ENCODE data around the gene GDPGP1. TPM values are rescaled to one million over a fixed set of nuclear protein-coding genes. Genes with fewer than 3 reads are reported as not detected.

GDPGP1 gene
- polyA plus RNA-seq, 1 donor from 2014 or later = 4.3 TPM

DNA sequence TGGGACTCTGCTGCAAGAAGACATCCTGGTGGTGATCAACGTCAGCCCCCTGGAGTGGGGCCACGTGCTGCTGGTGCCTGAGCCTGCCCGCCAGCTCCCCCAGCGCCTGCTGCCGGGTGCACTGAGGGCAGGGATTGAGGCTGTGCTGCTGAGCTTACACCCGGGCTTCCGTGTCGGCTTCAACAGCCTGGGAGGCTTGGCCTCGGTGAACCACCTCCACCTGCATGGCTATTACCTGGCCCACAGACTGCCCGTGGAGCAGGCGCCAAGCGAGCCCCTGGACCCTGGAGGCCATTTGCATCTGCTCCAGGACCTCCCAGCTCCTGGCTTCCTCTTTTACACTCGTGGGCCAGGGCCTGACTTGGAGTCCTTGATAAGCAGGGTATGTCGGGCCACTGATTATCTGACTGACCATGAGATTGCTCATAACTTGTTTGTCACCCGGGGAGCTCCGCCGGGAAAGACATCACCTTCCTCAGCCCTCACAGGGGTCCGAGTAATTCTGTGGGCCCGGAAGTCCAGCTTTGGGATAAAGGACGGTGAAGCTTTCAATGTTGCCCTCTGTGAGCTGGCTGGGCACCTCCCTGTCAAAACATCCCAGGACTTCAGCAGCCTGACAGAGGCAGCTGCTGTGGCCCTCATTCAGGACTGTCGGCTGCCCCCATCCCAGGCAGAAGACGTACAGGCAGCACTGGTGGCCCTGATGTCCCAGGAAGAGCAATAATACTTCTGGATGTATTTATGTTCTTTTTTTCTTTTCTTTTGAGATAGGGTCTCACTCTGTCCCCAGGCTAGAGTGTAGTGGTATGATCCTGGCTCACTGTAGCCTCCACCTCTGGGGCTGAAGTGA is 7.6 kb downstream of the GDPGP1 start:
- no peak overlapping the region for H2AFZ ChIP-seq (ENCODE audit: low read depth, low read length)
- H3K4me2 ChIP-seq (ENCODE audit: low read length) = no peak overlapping the region
- H3K27ac ChIP-seq (ENCODE audit: low read length) = no peak overlapping the region

GRCh38 chr15:90243943-90244639 is 10.1 kb downstream of the GDPGP1 start:
- Histone ChIP-seq H3F3A (ENCODE audit: insufficient read depth, low read length, poor library complexity, severe bottlenecking) (no peaks in the 10 kb centered on the region), H3K27ac (ENCODE audit: low read length) (no peak overlapping the region), H3K4me2 (ENCODE audit: low read length) (no peak overlapping the region), H3K4me3 (ENCODE audit: low read length) (no peak overlapping the region), H3K36me3 (ENCODE audit: insufficient read depth, low read length) (no peaks in the 10 kb centered on the region), H3K79me2 (replicated peaks; ENCODE audit: insufficient read depth, low read length) (no peaks in the 10 kb centered on the region), H3K27me3 (ENCODE audit: insufficient read depth, low read depth, low read length) (no peaks in the 10 kb centered on the region), H3K9me3 (ENCODE audit: low read length) (no peaks in the 10 kb centered on the region), H3K9ac (ENCODE audit: low read length) (no peak overlapping the region), H3K9me2 (ENCODE audit: insufficient read depth, low read length) (no peaks in the 10 kb centered on the region), H4K20me1 (ENCODE audit: insufficient read depth) (no peaks in the 10 kb centered on the region), H2AFZ (ENCODE audit: low read depth, low read length) (no peak overlapping the region)
- TF ChIP-seq EZH2 (IDR thresholded peaks at IDR 0.05; ENCODE audit: borderline replicate concordance, insufficient read depth, low read length, poor library complexity, severe bottlenecking) = no peak
- TF ChIP-seq, protein P1, sequence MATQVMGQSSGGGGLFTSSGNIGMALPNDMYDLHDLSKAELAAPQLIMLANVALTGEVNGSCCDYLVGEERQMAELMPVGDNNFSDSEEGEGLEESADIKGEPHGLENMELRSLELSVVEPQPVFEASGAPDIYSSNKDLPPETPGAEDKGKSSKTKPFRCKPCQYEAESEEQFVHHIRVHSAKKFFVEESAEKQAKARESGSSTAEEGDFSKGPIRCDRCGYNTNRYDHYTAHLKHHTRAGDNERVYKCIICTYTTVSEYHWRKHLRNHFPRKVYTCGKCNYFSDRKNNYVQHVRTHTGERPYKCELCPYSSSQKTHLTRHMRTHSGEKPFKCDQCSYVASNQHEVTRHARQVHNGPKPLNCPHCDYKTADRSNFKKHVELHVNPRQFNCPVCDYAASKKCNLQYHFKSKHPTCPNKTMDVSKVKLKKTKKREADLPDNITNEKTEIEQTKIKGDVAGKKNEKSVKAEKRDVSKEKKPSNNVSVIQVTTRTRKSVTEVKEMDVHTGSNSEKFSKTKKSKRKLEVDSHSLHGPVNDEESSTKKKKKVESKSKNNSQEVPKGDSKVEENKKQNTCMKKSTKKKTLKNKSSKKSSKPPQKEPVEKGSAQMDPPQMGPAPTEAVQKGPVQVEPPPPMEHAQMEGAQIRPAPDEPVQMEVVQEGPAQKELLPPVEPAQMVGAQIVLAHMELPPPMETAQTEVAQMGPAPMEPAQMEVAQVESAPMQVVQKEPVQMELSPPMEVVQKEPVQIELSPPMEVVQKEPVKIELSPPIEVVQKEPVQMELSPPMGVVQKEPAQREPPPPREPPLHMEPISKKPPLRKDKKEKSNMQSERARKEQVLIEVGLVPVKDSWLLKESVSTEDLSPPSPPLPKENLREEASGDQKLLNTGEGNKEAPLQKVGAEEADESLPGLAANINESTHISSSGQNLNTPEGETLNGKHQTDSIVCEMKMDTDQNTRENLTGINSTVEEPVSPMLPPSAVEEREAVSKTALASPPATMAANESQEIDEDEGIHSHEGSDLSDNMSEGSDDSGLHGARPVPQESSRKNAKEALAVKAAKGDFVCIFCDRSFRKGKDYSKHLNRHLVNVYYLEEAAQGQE (IDR thresholded peaks at IDR 0.05; ENCODE audit: borderline replicate concordance) = no peak
- TF ChIP-seq SMC3 (conservative IDR thresholded peaks at IDR 0.05; ENCODE audit: poor library complexity) = no peak
- no peak for TF ChIP-seq MXI1 (conservative IDR thresholded peaks at IDR 0.05; ENCODE audit: poor library complexity, severe bottlenecking)
- no peak for TF ChIP-seq RAD21 (conservative IDR thresholded peaks at IDR 0.05)
- no peak for TF ChIP-seq POLR2AphosphoS5 (IDR thresholded peaks at IDR 0.05)
- TF ChIP-seq EP300 (conservative IDR thresholded peaks at IDR 0.05; ENCODE audit: poor library complexity, severe bottlenecking) = no peak

More for the DNA sequence above, 7.6 kb downstream of the GDPGP1 start:
- Histone ChIP-seq H3K4me3 (ENCODE audit: low read length) (no peak overlapping the region), H3F3A (ENCODE audit: insufficient read depth, low read length, poor library complexity, severe bottlenecking) (no peaks in the 10 kb centered on the region), H3K9ac (ENCODE audit: low read length) (no peak overlapping the region), H3K9me2 (ENCODE audit: insufficient read depth, low read length) (no peaks in the 10 kb centered on the region), H3K27me3 (ENCODE audit: insufficient read depth, low read depth, low read length) (no peaks in the 10 kb centered on the region), H4K20me1 (ENCODE audit: insufficient read depth) (no peaks in the 10 kb centered on the region), H3K9me3 (ENCODE audit: low read length) (no peaks in the 10 kb centered on the region), H3K36me3 (ENCODE audit: insufficient read depth, low read length) (no peaks in the 10 kb centered on the region), H3K79me2 (replicated peaks; ENCODE audit: insufficient read depth, low read length) (no peaks in the 10 kb centered on the region)
- no peak for TF ChIP-seq SMC3 (conservative IDR thresholded peaks at IDR 0.05; ENCODE audit: poor library complexity)
- no peak for TF ChIP-seq EP300 (conservative IDR thresholded peaks at IDR 0.05; ENCODE audit: poor library complexity, severe bottlenecking)
- TF ChIP-seq TAF1 (IDR thresholded peaks at IDR 0.05; ENCODE audit: low read depth) = no peak
- TF ChIP-seq POLR2AphosphoS5 (IDR thresholded peaks at IDR 0.05) = no peak
- no peak for TF ChIP-seq EZH2 (IDR thresholded peaks at IDR 0.05; ENCODE audit: borderline replicate concordance, insufficient read depth, low read length, poor library complexity, severe bottlenecking)
- TF ChIP-seq RAD21 (conservative IDR thresholded peaks at IDR 0.05) = no peak
- TF ChIP-seq, protein P1 (IDR thresholded peaks at IDR 0.05; ENCODE audit: borderline replicate concordance) = no peak
- no peak for TF ChIP-seq MXI1 (conservative IDR thresholded peaks at IDR 0.05; ENCODE audit: poor library complexity, severe bottlenecking)
- TF ChIP-seq CTCF (IDR thresholded peaks at IDR 0.05; ENCODE audit: poor library complexity, severe bottlenecking) = no peak

Data from neural cell (in vitro differentiated cells).